Activated naive CD8-positive, alpha-beta T cell treated with anti-CD3 and anti-CD28 coated beads, Interleukin-2, amount 50 U/mL, for 24 hours (primary cell): Measurements from ENCODE around the gene RGS16.
"Not testable (repeated sequence)": the region's sequence is repeated elsewhere in the genome, so short reads cannot be mapped to it uniquely, and the experiment has no call there.

ENCODE experiments used
- ATAC-seq: fragments of 150-1000 bp; cut with Tn5 transposase; one replicate; pipeline ENCODE4 v1.10.0; 2021
- DNase-seq: peaks from one replicate; pipeline ENCODE4 v3.0.0; 2021
- H3K27ac Mint-ChIP-seq: one replicate; pipeline ENCODE4 v1.8.0; 2021; ENCODE audit warnings: mild to moderate bottlenecking, mixed read lengths
- H3K27me3 Mint-ChIP-seq: one replicate; pipeline ENCODE4 v1.8.0; 2021; ENCODE audit warnings: mixed read lengths
- H3K36me3 Mint-ChIP-seq: one replicate; pipeline ENCODE4 v1.8.0; 2021; ENCODE audit warnings: low read depth, mixed read lengths
- H3K4me1 Mint-ChIP-seq: one replicate; pipeline ENCODE4 v1.8.0; 2021; ENCODE audit warnings: mixed read lengths
- H3K4me3 Mint-ChIP-seq: one replicate; pipeline ENCODE4 v1.8.0; 2021; ENCODE audit warnings: mild to moderate bottlenecking, moderate library complexity, mixed read lengths
- H3K9me3 Mint-ChIP-seq: one replicate; pipeline ENCODE4 v1.8.0; 2021; ENCODE audit warnings: mixed read lengths

The RGS16 gene

GRCh38 chr1:182634306-182635072, 30.3 kb upstream of the RGS16 start:
- H3K27ac Mint-ChIP-seq, result no peak overlapping the region
- no peak for DNase-seq
- no peak overlapping the region for H3K4me3 Mint-ChIP-seq
- ATAC-seq, result no peak
- H3K27me3 Mint-ChIP-seq, result peaks cover 35% of the 10 kb centered on the region
- no peaks in the 10 kb centered on the region for H3K36me3 Mint-ChIP-seq
- H3K9me3 Mint-ChIP-seq, result no peaks in the 10 kb centered on the region
- H3K4me1 Mint-ChIP-seq, result peaks cover 32% of the 10 kb centered on the region

- peaks cover 35% of the 10 kb centered on the region for H3K27me3 Mint-ChIP-seq
- no peak overlapping the region for H3K27ac Mint-ChIP-seq
- no peak overlapping the region for H3K4me3 Mint-ChIP-seq
- ATAC-seq (no peak), DNase-seq (no peak)
- H3K9me3 Mint-ChIP-seq, result no peaks in the 10 kb centered on the region
- no peaks in the 10 kb centered on the region for H3K36me3 Mint-ChIP-seq
- peaks cover 39% of the 10 kb centered on the region for H3K4me1 Mint-ChIP-seq
Observed at GRCh38 chr1:182633657-182634281, 29.6 kb upstream of the RGS16 start.

DNA sequence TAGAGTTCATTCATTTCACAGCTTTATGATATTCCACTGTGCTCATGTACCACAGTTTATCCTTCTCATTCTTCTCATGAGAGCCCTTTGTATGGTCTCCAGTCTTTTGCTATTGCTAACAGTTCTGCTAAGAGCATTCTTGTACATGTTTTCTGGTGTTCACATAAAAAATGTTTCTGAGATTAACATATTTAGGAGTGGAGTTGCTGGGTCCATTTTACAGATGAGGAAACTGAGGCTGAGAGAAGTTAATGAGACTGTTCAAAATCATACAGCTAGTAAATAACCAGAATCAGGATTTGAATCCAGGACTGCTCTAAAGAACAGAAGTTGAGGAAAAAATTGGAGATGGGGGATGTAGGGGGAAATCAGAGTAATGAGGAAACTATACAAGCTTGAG, 28.8 kb upstream of the RGS16 start:
- no peak for ATAC-seq
- H3K27ac Mint-ChIP-seq, result peak overlapping the region; percentile 33
- H3K27me3 Mint-ChIP-seq, result peaks cover 38% of the 10 kb centered on the region
- no peak for DNase-seq
- peaks cover 42% of the 10 kb centered on the region for H3K4me1 Mint-ChIP-seq
- H3K36me3 Mint-ChIP-seq, result no peaks in the 10 kb centered on the region
- H3K4me3 Mint-ChIP-seq, result no peak overlapping the region
- H3K9me3 Mint-ChIP-seq, result no peaks in the 10 kb centered on the region

GRCh38 chr1:182632441-182632857, 28.3 kb upstream of the RGS16 start:
- H3K27ac Mint-ChIP-seq, H3K9me3 Mint-ChIP-seq, H3K4me3 Mint-ChIP-seq, ATAC-seq, DNase-seq, H3K36me3 Mint-ChIP-seq: not testable (repeated sequence)
- Mint-ChIP-seq H3K27me3 (peaks cover 36% of the 10 kb centered on the region), H3K4me1 (peaks cover 42% of the 10 kb centered on the region)

GRCh38 chr1:182631954-182632353, 27.8 kb upstream of the RGS16 start:
- Mint-ChIP-seq H3K36me3 (no peaks in the 10 kb centered on the region), H3K27me3 (peaks cover 36% of the 10 kb centered on the region), H3K4me3 (no peak overlapping the region), H3K27ac (no peak overlapping the region), H3K9me3 (no peaks in the 10 kb centered on the region), H3K4me1 (peaks cover 45% of the 10 kb centered on the region)
- DNase-seq (no peak), ATAC-seq (no peak)

- peaks cover 53% of the 10 kb centered on the region for H3K4me1 Mint-ChIP-seq
Observed at GRCh38 chr1:182631053-182631677, 27.0 kb upstream of the RGS16 start.

GRCh38 chr1:182630586-182630985, 26.4 kb upstream of the RGS16 start:
- Mint-ChIP-seq H3K36me3 (no peaks in the 10 kb centered on the region), H3K9me3 (no peaks in the 10 kb centered on the region), H3K4me1 (peaks cover 59% of the 10 kb centered on the region), H3K27ac (peak overlapping the region; percentile 4), H3K27me3 (peaks cover 38% of the 10 kb centered on the region), H3K4me3 (no peak overlapping the region)
- DNase-seq (no peak), ATAC-seq (no peak)

More at GRCh38 chr1:182631053-182631677, 27.0 kb upstream of the RGS16 start:
- ATAC-seq (no peak), DNase-seq (no peak)
- Mint-ChIP-seq H3K9me3 (no peaks in the 10 kb centered on the region), H3K4me3 (no peak overlapping the region), H3K27me3 (peaks cover 40% of the 10 kb centered on the region), H3K36me3 (no peaks in the 10 kb centered on the region), H3K27ac (no peak overlapping the region)

DNA sequence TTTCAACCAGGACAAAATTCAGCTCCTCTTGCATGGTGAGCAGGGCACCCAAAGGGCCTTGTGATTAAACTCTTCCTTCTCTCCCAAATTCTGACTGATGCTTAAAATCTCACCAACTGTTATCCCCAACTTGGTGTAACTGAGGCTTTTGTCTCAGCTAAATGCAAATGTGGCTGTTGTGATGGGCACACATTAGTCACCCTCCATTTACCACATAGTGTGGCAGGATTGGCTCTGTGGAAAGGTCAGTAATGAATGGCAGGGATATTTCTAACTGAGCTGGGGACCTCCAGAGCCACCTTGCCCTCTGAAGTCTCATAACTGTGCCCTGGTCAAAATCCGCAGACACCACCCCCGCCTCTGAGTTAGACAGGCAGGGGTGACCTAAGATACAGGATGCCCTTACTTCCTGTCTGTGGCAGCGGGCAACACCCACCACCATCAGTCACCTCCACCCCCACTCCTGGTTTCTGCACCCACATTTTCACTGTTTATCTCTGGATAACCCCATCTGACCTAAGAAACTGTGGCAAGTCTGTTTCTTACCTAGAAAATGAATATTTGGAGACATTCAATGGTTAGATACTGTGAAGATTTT, 25.4 kb upstream of the RGS16 start:
- Mint-ChIP-seq H3K27me3 (peaks cover 38% of the 10 kb centered on the region), H3K27ac (peak overlapping the region; percentile 89), H3K4me1 (peaks cover 69% of the 10 kb centered on the region)

DNA sequence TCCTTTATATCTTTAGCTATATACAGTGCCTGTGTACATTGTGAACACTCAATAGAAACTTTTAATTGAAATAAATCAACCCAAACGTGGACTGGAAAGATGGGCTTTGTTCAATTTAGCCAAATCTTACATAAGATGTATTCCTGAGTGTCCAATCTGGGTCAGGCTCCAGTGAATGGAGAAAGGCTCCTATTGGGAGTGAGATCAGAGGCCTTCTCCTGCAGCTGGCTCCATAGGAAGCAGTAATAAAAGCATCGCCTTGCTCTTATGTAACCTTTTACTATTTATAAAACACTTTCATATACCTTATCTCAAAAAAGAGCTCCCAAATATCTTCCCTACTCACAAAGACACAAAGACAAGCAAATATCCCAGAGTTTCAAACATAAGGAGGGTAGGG, 24.9 kb upstream of the RGS16 start:
- peak overlapping the region; percentile 62 for H3K4me3 Mint-ChIP-seq
- DNase-seq (no peak), ATAC-seq (no peak)
- H3K36me3 Mint-ChIP-seq, result no peaks in the 10 kb centered on the region
- H3K27ac Mint-ChIP-seq, result peak overlapping the region; percentile 89
- peaks cover 74% of the 10 kb centered on the region for H3K4me1 Mint-ChIP-seq
- H3K9me3 Mint-ChIP-seq, result no peaks in the 10 kb centered on the region
- peaks cover 37% of the 10 kb centered on the region for H3K27me3 Mint-ChIP-seq

More for the DNA sequence above, 25.4 kb upstream of the RGS16 start:
- Mint-ChIP-seq H3K4me3 (peak overlapping the region; percentile 62), H3K9me3 (no peaks in the 10 kb centered on the region), H3K36me3 (no peaks in the 10 kb centered on the region)
- peak; percentile 94 for ATAC-seq
- peak; percentile 82 for DNase-seq

- no peaks in the 10 kb centered on the region for H3K9me3 Mint-ChIP-seq
- H3K4me1 Mint-ChIP-seq, result peaks cover 78% of the 10 kb centered on the region
- peaks cover 34% of the 10 kb centered on the region for H3K27me3 Mint-ChIP-seq
- DNase-seq (no peak), ATAC-seq (no peak)
- no peaks in the 10 kb centered on the region for H3K36me3 Mint-ChIP-seq
- no peak overlapping the region for H3K4me3 Mint-ChIP-seq
- H3K27ac Mint-ChIP-seq, result peak overlapping the region; percentile 89
Observed at GRCh38 chr1:182628657-182629056, 24.5 kb upstream of the RGS16 start.

- Mint-ChIP-seq H3K27ac (no peak overlapping the region), H3K4me1 (peaks cover 82% of the 10 kb centered on the region), H3K27me3 (peaks cover 31% of the 10 kb centered on the region), H3K9me3 (no peaks in the 10 kb centered on the region), H3K4me3 (no peak overlapping the region), H3K36me3 (no peaks in the 10 kb centered on the region)
- ATAC-seq, result no peak
- DNase-seq, result no peak
Observed at GRCh38 chr1:182627622-182628021, 23.4 kb upstream of the RGS16 start.

DNA sequence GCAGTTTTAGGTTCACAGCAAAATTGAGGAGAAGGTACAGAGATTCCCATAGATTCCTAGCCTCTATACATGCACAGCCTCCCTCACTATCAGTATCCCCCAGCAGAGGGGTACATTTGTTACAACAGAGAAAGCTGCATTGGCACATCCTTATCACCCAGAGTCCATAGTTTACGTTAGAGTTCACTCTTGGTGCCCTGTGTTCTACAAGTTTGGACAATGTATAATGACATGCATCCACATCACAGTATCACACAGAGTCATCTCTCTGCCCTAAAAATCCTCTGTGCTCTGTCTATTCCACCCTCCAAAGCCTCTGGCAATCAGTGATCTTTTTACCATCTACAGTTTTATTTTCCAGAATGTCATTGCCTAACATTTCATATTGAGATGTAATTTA, 22.3 kb upstream of the RGS16 start:
- H3K27me3 Mint-ChIP-seq, result peaks cover 21% of the 10 kb centered on the region
- no peaks in the 10 kb centered on the region for H3K36me3 Mint-ChIP-seq
- DNase-seq, result no peak
- ATAC-seq, result no peak
- H3K27ac Mint-ChIP-seq, result no peak overlapping the region
- peaks cover 84% of the 10 kb centered on the region for H3K4me1 Mint-ChIP-seq
- no peaks in the 10 kb centered on the region for H3K9me3 Mint-ChIP-seq
- H3K4me3 Mint-ChIP-seq, result no peak overlapping the region

GRCh38 chr1:182625719-182626504, 21.7 kb upstream of the RGS16 start:
- peaks cover 4% of the 10 kb centered on the region for H3K9me3 Mint-ChIP-seq
- H3K36me3 Mint-ChIP-seq, result peaks cover 4% of the 10 kb centered on the region
- H3K4me1 Mint-ChIP-seq, result peaks cover 86% of the 10 kb centered on the region
- H3K27ac Mint-ChIP-seq, result no peak overlapping the region
- no peak for DNase-seq
- H3K4me3 Mint-ChIP-seq, result no peak overlapping the region
- no peak for ATAC-seq
- peaks cover 15% of the 10 kb centered on the region for H3K27me3 Mint-ChIP-seq

- Mint-ChIP-seq H3K27ac (peak overlapping the region; percentile 65), H3K36me3 (peaks cover 6% of the 10 kb centered on the region), H3K27me3 (peaks cover 12% of the 10 kb centered on the region), H3K4me1 (peaks cover 85% of the 10 kb centered on the region), H3K9me3 (peaks cover 8% of the 10 kb centered on the region), H3K4me3 (no peak overlapping the region)
- DNase-seq (no peak), ATAC-seq (no peak)
Observed at GRCh38 chr1:182625024-182625423, 20.8 kb upstream of the RGS16 start.
